Fibroblast of peridontal ligament (primary cell): ENCODE results near the gene SYNRG.

Experiments used
- DNase-seq: peaks from one replicate; pipeline ENCODE4 v3.0.0-alpha.2; 2010; ENCODE audit errors: extremely low read depth

Gene SYNRG

DNA sequence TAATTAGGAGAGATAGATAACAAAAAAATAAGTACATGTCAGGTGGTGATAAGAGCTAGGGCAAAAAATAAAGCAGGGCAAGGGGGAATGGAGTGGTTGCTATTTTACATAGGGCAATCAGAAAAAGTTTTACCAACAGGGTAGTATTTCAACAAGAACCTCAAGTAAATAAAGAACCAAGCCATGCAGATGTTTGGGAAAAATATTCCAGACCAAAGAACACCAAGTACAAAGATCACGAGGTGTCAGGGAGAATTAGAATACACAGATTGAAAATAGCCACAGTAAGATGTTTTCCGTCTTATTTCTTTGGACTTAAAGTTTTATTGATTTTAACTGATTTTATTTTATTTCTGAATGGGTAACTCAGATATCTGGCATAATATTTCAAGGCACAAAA lies 11.1 kb downstream of the SYNRG start:
- DNase-seq, result no peak

DNA sequence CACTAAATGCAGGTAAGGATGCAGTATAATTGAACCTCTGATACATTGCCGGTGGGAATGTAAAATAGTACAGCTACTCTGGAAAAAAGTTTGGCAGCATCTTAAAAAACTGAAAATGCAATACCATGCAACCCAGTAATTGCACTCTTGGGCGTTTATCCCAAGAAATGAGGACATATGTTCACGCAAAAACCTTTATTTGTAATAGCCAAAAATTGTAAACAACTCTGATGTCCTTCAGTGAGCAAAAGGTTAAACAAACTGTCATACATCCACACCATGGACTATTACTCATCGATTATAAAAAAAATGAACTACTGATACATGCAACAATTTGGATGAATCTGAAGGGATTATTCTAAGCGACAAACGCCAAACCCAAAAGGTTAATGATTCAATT lies 16.9 kb downstream of the SYNRG start:
- DNase-seq, result peak; percentile 74

DNA sequence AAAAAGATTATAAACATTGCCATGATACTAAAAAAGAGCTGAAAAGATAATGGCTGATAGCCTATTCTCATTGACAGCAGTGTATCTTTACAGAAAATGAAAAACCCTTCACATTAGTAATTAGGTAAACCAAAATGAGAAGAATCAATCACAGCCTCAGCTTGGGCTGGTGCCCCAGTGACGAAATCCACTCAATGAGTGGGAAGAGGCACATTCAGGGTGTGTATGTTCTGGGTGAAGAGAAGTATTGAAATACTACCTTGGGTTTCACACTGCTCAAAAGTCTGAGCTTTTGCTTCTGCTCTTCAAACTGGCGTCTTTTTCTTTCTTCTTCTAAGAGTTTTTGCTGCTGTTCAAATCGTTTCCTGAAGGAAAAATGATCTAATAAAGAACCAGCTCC lies 24.2 kb downstream of the SYNRG start:
- DNase-seq, result no peak

DNA sequence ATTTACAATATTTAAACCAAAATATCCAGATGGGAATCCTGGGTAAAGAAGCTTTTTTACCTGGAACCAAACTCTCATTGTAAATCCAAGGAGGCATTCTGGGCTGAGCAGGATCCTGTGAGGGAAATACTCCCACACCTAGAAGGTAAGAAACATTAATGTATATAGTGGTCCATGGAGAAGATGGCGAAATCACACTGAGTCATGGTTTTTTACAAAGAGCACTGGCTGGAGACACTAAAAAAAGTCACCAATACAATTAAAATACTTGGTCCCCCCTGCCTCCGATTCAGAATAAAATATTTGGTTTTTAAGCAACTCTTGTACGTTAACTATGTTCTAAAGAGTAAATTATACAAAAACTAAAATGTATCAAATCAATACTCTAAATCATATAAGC lies 32.9 kb downstream of the SYNRG start:
- no peak for DNase-seq

DNA sequence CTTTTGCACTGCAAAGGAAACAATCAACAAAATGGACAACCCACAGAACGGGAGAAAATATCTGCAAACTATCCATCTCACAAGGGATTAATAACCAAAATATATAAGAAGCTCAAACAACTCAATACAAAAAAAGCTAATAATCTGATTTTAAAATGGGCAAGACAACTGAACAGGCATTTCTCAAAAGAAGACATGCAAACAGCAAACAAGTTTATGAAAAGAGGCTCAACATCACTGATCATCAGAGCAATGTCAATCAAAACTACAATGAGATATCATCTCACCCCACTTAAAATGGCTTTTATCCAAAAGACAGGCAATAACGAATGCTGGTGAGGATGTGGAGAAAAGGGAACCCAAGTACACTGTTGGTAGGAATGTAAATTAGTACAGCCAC lies 34.8 kb downstream of the SYNRG start:
- DNase-seq, result no peak

DNA sequence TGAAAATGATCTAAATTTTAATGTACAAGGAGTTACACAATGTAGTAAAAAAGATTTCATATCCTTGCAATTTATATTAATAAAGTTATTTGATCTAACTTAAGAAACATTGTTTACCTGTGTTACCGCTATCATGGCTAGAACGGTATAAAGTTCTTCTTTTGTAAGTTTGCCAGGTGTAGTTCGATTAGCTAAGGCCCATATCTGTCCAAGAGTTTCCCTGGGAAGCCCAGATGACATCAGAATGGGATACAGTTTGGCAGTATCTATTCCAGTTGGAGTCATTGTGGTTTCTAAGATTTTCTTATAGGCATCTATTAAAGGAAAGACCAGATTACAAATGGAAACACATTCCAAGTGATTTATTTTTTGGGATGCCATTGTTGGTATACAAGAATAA lies 37.5 kb downstream of the SYNRG start:
- peak; percentile 42 for DNase-seq

DNA sequence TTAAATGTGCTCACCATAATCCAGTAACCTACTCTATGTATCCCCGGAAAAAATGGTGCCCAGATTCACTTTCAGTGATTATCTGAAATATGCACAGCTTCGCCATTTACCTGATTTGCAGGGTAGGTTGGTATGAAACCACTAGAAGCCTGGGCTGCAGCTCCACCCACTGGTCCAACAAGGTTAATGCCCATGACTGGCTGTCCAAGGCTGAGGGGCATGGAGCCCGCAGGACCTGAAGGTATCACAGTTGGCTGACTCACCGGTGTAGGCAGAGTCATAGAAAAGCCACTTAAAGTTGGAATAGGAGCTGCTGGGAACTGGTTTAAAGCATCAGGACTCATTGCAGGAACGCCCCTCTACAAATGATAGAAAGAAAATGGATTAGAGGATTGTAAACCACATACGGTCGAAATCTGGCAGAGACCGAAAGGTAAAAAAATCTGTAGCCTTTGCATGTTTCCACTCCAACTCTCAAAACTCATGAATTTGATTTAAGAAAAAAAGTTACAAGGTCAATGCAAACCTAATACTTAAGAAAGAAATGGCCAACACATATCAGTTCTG lies 38.6 kb downstream of the SYNRG start:
- DNase-seq, result peak; percentile 33

DNA sequence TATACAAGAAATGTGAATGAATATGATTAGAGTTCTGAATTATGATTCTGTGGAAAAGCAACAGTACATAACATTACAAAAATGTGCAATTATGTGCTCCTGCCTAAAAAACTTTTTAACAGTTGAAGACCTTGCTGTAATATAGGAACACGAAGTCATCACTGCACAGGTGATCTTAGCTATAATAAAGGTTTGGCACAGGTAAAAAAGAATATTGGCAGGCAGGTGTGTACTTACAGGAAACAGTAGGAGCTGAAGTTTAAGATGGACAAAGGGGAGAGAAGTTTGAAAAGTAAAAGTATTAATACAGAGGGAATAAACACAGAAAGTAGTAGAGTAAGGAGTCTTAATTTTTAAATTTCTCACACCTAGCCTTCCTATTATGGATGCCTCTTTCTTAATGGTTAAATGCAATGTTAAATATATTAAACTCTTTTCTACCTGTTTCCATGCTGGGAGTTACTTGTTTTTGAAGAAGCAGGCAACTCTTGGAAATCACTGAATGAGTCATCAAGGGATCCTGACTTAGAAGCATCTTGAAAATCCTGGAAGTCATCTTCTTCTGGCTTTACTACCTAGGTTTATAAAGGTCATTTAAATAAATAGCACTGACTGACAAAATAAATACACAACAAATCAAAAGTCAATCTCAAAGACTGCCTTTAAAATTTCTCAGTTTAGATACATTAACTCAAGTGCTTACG lies 40.7 kb downstream of the SYNRG start:
- no peak for DNase-seq

DNA sequence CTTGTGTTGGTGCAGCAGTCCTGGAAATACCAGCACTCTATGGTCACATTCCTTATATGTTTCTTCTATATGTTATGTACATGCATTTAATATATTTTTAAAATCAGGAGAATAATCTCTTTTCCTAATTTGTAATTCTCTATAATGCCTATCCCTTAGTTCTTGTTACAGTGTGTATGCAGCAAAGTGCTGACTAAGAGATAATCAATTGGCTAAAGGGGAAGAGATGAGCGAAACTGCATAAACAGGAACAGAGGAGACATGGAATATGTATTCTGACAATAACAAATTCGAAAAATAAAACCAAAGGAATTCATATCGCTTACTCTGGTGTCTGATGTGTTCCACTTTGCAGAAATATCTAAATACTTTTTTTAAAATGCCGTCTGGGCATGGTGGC lies 41.7 kb downstream of the SYNRG start:
- DNase-seq, result no peak

DNA sequence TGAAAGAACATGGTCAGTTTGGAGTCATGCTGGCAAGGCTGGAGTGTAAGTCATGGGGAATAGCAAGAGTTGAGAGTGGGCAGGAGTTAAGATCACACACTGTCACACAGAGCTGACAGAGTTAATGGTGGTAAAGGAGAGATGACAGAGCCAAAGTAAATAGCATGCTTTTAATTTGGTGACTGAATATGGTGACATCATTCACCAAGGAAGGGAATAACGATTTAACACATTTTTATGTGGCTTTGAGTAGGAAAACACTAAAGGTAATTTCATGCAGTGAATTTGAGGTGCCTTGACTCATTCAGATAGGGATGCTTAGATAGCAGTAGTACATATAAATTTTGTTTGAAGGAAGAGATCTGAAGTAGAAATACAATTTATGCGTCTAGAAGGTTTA lies 42.1 kb downstream of the SYNRG start:
- DNase-seq, result no peak

DNA sequence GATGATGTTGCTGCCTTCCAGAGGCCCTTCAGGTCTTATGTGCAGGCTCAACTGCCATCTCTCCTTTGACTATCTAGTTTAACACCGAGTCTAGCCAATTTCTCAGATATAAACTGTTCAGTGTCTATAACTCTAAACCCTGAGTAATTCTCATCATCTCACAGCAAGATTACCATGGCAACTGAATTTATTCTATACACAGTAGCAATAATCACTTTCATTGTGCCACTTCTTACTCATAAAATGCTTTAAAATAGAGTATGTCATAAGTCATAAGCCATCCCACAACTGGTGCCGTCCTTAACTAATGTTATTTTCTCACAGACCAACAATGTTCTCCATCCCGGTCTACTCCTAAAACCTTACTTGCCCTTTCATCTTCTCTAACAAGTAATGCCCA lies 45.0 kb downstream of the SYNRG start:
- no peak for DNase-seq

DNA sequence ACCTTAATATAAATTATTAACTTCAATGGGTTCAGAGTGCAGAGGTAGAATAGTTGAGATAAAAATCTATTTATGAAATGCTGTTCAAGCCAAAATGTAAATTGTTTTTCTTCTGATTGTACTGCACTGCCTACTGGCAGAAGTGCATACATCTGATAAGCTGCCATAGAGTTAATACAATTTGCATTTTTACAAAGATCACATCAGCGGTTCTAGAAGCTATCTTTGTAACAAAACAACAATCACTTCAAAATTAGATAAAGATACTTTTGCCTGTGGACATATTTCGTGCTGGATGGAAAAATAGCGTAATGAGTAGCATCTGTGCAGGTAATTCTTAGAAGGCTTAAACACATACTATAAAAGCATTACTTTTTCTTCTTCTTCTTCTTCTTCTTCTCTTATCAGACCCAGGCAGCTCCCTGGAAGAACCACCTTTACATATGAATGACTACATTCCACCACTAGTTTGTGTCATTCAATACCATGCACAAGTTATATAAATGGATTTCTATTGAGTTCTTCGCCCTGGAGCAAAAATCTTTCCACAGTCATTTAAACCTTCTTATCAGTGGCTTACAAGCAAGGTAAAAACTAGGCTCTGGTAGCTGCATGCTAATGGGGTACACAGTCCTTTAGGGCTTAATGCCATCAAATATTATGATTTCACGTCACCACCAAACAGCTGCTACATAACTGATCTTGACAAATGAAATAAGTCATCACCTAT lies 47.0 kb downstream of the SYNRG start:
- no peak for DNase-seq

DNA sequence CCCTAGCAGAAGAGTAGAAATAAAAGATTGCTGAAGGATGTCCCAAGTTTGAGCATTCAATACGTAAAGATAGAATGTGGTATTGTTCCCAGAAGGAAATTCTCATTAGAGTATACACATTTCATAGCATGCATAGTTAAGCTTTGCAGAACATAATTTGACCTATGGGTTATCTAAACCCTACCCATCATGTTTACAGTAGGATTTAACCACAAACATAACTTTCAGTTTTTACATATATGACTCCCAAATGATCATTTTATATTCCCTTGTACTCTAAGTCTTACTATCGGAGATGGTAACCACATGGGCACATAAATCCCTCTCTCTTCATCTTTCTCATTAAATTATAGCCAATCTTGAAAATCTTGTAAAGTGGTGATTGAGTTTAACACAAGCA lies 50.9 kb downstream of the SYNRG start:
- no peak for DNase-seq

DNA sequence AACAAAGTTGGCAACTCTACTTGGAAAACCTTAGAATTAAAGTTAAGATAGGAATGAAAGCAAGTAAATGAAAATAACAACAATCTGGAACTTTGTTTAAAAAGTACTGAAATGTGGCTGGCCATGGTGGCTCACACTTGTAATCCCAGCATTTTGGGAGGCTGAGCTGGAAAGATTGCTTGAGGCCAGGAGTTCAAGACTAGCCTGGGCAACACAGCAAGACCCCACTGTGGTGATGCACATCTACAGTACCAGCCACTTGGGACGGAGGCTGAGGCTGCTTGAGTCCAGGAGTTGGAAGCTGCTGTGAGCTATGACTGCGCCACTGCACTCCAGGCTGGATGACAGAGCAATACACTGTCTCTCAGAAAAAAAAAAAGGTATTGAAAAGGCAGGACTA lies 51.7 kb downstream of the SYNRG start:
- DNase-seq, result no peak

DNA sequence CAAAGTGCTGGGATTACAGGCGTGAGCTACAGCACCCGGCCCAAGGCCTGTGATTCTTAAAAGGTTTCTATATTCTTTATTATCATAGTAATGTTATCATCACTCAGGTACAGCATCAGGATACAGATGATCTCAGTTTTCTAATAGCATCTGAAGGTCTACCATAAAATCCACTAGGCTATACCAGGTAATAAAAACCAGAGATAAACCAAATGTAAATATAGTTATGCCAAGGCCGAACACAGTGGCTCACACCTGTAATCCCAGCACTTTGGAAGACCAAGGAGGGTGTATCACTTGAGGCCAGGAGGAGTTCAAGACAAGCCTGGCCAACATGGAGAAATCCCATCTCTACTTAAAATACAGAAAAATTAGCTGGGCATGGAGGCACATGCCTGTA lies 53.8 kb downstream of the SYNRG start:
- DNase-seq, result no peak

DNA sequence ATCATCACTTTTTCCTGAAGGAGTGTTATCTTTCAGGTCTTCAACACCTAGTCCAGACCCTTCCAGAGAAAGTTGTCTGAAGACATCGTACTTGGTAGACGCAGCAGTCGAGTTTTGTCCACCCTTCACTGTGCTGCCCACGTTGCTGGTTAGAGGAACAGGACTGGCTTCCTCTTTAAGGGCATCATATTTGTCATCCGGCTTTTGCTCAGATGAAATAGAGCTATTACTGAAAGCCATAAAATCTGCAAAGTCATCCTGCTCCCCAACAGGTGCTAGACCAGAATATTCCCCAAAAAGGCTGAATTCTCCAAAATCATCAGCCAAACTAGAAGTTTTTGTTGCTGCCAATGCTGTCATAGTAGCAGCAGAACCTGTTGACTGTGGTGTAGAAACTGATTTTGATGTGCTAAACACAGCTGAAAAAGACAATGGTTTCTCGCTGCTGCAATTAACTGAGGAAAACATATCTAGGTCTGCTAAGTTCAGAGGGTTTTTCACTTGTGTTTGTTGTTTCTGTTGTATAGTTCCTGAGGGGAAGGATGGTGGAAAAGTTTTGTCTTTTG lies 55.7 kb downstream of the SYNRG start:
- DNase-seq, result no peak

DNA sequence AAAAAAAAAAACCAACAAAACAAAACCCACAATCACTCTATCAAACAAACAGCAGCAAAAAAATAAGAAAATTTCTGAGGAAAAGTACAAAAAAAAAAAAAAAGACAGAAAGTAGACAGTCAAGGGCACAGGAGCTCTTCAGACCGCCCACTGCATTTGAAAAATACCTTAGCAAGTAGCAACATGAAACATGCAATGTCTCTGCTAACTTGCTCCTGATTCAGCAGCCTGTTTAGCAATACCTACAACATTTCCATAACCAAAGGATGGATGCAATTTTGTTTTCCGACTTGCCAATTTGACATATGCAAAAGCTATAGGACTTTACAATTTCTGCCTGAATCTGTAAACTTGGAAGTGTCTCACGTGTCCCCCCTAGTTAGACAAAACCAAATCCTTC lies 57.4 kb downstream of the SYNRG start:
- DNase-seq, result no peak

DNA sequence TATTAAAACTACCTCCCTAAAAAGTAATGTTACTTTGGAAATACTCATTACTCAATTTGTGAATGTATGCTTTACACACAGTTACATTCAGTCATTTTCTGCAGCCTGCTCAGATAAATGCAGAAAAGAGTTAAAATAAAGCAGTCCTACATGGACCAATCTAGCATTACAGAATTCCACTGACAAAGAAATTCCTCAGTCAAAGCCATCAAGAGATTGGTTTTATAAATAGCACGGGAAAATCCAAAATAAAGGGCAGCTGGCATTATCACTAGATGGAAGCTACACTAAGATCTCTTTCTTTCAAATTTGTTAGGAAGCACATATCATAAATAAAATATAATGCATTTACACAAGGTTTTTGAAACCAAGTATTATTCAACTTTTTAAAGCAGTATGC lies 61.2 kb downstream of the SYNRG start:
- DNase-seq, result no peak

DNA sequence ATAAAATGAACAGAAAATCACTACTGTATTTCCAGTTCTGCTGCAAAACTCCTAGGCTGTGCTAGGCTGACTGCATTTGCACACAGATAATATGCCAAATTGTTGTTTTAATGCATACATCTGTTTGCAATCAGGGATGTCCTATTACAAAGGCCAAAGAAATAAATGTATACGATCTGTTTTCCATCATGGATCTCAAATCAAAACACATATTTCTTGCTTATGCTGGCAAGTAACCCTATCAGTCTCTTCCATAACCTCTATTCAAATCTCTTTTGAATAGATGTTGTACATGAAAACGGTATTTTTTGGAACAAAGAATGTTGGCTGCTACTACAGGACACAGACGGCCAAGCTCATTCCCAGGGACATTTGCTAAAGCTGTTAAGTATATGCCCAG lies 62.9 kb downstream of the SYNRG start:
- peak; percentile 57 for DNase-seq

DNA sequence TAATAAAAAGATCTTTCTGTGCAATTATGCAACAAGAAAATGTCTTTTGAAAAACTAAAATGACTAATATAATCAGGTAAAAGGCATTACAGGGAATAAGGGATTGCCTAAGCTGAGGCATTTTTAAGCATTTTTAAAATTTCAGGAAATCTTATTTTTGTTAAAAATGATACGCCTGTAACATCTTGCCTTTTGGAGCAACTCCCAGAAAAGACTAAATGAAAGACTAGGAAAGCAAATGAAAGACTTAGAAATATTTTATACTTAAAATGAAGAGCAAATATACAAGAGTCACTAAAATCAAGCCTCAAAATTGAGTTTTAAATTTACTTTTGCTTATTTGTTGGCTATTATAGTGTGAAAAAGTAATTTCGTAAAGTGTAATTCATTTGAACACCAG lies 63.7 kb downstream of the SYNRG start:
- no peak for DNase-seq

DNA sequence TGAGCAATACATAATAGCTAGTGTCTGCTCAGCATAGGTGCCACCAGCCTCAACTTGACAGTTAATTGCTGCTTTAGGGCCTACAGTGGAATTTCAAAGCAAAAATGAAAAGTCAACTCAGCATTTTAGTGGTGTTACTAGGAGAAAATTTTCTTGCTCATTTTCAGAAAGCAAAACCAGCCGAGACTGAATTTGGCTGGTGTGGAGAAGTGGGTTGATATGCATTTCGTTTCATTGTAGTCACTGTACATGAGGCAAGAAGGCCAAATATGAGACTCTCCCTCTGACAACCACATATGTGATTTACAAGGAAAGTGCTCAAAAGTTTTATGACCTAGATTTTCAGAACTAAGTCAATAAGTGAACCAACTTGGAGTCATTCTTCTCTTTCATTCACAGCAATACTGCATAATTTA lies 65.6 kb downstream of the SYNRG start:
- DNase-seq, result peak; percentile 59

DNA sequence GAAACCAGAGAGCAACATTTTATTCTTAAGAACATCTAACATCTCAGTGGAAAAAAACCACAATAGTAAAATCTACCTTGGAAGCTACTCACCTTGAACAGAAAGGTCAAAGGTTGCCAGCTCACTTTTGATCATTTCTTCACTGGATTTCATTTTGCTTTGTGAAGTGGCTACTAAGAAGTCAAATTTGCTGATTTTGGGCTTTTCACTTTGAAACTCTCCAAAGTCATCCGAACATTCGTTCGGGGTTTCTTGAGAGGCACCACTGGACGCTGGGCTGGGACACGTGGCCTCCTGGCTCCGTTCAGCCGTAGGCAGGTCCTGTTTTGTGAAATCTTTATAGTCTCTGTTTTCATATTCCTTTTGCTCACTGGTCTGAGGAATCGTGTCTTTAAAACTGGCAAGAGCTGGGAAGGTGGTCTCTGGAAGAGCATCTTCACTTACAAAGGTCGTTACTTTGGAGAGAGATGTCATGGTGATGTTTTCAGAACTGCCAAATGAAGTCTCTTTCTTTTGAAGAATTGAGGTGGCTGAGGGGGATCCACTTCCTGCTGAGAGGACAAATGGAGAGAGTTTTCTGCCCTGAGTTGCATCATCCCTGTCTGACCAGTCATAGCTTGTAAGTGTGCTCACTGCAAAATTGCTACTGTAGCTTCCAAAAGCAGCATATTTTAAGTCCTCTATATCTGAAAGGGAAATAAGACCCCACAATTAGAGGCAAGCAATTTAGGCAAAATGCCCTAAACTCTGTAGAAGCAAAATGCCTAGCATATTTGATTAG lies 67.1 kb downstream of the SYNRG start:
- peak; percentile 82 for DNase-seq
